Measurements from ENCODE around the gene RPS3A. TPM values are rescaled to one million over a fixed set of nuclear protein-coding genes. Genes with fewer than 3 reads are reported as not detected.

The RPS3A gene
- total and polyA plus RNA-seq, 4 donors, result 337 to 1,043 (median 588) TPM

- no peaks in the 10 kb centered on the region for H3K27me3 ChIP-seq (ENCODE audit: control insufficient read depth in 4 of 4, insufficient read depth in 4 of 4, low read length in 3 of 4)
- TF ChIP-seq FOXA1 (IDR thresholded peaks at IDR 0.05) (no peak), ZBTB33 (IDR thresholded peaks at IDR 0.05) (no peak), JUND (IDR thresholded peaks at IDR 0.05) (no peak), GABPA (IDR thresholded peaks at IDR 0.05 in 1 of 2, conservative IDR thresholded peaks at IDR 0.05 in 1 of 2) (no peak), RXRA (IDR thresholded peaks at IDR 0.05) (no peak), YY1 (IDR thresholded peaks at IDR 0.05) (no peak), EGR1 (IDR thresholded peaks at IDR 0.05; ENCODE audit: low read depth in 2 of 2) (no peak), HNF4G (IDR thresholded peaks at IDR 0.05) (no peak), HNF4A (conservative IDR thresholded peaks at IDR 0.05) (no peak), TAF1 (conservative IDR thresholded peaks at IDR 0.05) (no peak), SP1 (IDR thresholded peaks at IDR 0.05) (no peak), RAD21 (IDR thresholded peaks at IDR 0.05) (no peak), CTCF (IDR thresholded peaks at IDR 0.05; ENCODE audit: low read depth, low read length, missing input control) (no peak), REST (IDR thresholded peaks at IDR 0.05) (no peak)
- no peak overlapping the region for H3K27ac ChIP-seq (ENCODE audit: low read depth in 1 of 2, low read length in 2 of 2)
- H3K9me3 ChIP-seq (ENCODE audit: control insufficient read depth in 4 of 4, low read length in 3 of 4), result no peaks in the 10 kb centered on the region
- no peaks in the 10 kb centered on the region for H3K4me1 ChIP-seq (ENCODE audit: control insufficient read depth in 4 of 4, insufficient read depth in 4 of 4, low read length in 3 of 4)
- no peaks in the 10 kb centered on the region for H3K36me3 ChIP-seq (ENCODE audit: control insufficient read depth in 4 of 4, insufficient read depth in 3 of 4, low read depth in 1 of 4, low read length in 3 of 4)
- no peak overlapping the region for H3K4me3 ChIP-seq (ENCODE audit: low read depth in 1 of 3, low read length in 3 of 3)
- no peak overlapping the region for H3K9ac ChIP-seq (ENCODE audit: low read depth in 1 of 2, low read length in 2 of 2)
- 90% methylated on average over 3 of the region's 3 CpGs for WGBS
- no peak for DNase-seq (ENCODE audit: low spot score)
Observed at GRCh38 chr4:151052785-151053184, 46.6 kb upstream of the RPS3A start.

GRCh38 chr4:151055539-151055938 is 43.9 kb upstream of the RPS3A start:
- no peaks in the 10 kb centered on the region for H3K9me3 ChIP-seq (ENCODE audit: control insufficient read depth in 4 of 4, low read length in 3 of 4)
- H3K9ac ChIP-seq (ENCODE audit: low read depth in 1 of 2, low read length in 2 of 2), result no peak overlapping the region
- no peak for DNase-seq (ENCODE audit: low spot score)
- no peak overlapping the region for H3K27ac ChIP-seq (ENCODE audit: low read depth in 1 of 2, low read length in 2 of 2)
- no peak for TF ChIP-seq FOXA1 (IDR thresholded peaks at IDR 0.05)
- no peak for TF ChIP-seq REST (IDR thresholded peaks at IDR 0.05)
- no peak for TF ChIP-seq NR2F2 (IDR thresholded peaks at IDR 0.05)
- TF ChIP-seq ATF3 (IDR thresholded peaks at IDR 0.05), result no peak
- TF ChIP-seq CTCF (IDR thresholded peaks at IDR 0.05; ENCODE audit: low read depth, low read length, missing input control), result no peak
- TF ChIP-seq YY1 (IDR thresholded peaks at IDR 0.05), result no peak
- no peak for TF ChIP-seq RXRA (IDR thresholded peaks at IDR 0.05)
- TF ChIP-seq EGR1 (IDR thresholded peaks at IDR 0.05; ENCODE audit: low read depth in 2 of 2), result no peak
- TF ChIP-seq HNF4A (conservative IDR thresholded peaks at IDR 0.05), result no peak
- no peak for TF ChIP-seq FOXA2 (IDR thresholded peaks at IDR 0.05)
- no peaks in the 10 kb centered on the region for H3K27me3 ChIP-seq (ENCODE audit: control insufficient read depth in 4 of 4, insufficient read depth in 4 of 4, low read length in 3 of 4)
- H3K4me1 ChIP-seq (ENCODE audit: control insufficient read depth in 4 of 4, insufficient read depth in 4 of 4, low read length in 3 of 4), result no peaks in the 10 kb centered on the region
- H3K4me3 ChIP-seq (ENCODE audit: low read depth in 1 of 3, low read length in 3 of 3), result no peak overlapping the region
- H3K36me3 ChIP-seq (ENCODE audit: control insufficient read depth in 4 of 4, insufficient read depth in 3 of 4, low read depth in 1 of 4, low read length in 3 of 4), result no peaks in the 10 kb centered on the region
- WGBS, result 31% methylated on average over 1 of the region's 1 CpG
